Left forelimb (tissue), 1 donor: ENCODE data around the gene SLCO2A1.

ENCODE experiments used
- DNase-seq: peaks from one replicate; pipeline ENCODE4 v3.0.0-alpha.2; 2018; ENCODE audit warnings: low spot score

The SLCO2A1 gene

DNA sequence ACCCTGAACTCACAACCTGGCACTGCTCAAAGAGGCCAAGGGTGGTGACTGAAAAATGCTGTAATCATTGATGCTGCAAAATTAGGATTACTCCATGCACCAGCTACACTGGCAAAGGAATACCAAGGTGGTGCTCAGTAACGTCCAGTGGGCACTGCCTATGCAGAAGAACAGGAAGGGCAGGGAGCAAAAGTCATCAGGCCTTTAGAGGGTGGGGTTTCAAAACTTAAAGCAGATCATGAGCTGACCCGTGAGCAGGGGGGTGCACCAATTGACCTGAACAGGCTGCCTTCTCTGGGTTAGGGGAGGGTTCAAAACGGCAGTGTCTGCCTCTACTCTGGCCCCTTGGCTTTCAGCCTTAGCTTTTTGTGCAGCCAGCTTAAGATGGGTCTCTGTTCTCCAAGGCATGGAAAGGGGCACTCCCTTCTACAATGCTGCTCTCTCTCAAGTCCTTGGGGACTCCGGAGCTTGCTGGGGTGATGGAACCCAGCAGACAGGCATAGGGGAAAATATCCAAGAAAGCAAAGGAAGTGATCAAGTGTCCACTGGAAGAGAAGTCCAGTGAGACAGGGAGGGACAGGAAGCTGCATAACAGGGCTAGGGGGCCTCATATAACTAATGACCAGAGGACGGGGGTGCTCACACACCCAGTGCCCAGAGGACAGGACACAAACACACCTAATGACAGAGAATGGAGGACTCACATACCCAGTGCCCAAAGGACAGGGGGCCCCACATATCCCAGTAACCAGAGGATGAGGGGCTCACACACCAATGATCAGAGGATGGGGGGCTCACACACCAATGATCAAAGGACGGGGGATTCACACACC is 145.5 kb downstream of the SLCO2A1 start:
- DNase-seq = no peak

DNA sequence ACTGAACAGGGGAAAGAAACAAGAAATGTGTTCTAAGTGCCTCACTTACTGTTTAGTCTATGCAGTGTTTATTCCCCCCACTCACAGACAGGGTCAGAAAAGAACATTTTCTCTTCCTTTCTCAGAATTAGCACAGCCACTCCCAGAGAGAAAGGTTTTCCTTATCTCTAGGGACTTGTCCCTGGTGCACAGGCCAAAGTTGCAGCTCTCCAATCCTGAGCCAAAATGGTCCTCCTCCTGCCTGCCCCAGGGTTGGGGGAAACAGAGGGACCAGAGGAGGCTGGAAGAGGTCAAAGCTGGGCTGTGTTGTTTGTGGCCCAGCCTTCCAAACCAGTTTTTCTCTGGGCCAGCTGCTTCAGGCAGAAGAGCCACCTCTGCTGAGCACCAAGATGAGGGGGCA is 146.1 kb downstream of the SLCO2A1 start:
- DNase-seq = no peak

DNA sequence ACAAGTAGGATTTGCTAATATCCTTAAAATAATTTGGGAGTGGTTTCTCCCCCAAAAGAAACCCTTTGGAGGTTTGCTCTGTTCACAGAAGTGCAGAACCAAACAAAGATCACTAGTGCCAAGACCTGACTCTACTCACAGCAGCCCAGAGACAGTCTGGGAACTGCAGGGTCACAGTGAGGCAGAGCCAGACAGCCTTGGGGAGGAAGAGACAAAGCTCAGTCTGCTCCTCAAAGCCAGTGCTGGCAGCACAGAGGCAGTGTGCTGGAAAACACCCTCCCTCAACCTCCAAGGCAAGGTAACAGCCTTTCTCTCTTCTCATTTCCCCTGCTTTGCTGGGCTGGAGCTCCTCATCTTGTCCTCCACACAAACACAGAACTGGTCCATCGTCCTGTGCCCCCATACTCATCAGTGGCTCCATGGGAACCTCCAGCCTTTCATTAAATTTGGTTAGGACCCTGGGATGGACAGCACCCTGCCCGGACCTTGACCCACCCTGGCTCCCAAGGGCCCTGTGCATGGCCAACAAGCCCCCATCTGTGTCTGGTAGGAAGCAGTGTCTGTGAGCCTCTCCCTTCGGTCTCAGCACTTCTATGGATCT is 146.6 kb downstream of the SLCO2A1 start:
- DNase-seq = no peak

DNA sequence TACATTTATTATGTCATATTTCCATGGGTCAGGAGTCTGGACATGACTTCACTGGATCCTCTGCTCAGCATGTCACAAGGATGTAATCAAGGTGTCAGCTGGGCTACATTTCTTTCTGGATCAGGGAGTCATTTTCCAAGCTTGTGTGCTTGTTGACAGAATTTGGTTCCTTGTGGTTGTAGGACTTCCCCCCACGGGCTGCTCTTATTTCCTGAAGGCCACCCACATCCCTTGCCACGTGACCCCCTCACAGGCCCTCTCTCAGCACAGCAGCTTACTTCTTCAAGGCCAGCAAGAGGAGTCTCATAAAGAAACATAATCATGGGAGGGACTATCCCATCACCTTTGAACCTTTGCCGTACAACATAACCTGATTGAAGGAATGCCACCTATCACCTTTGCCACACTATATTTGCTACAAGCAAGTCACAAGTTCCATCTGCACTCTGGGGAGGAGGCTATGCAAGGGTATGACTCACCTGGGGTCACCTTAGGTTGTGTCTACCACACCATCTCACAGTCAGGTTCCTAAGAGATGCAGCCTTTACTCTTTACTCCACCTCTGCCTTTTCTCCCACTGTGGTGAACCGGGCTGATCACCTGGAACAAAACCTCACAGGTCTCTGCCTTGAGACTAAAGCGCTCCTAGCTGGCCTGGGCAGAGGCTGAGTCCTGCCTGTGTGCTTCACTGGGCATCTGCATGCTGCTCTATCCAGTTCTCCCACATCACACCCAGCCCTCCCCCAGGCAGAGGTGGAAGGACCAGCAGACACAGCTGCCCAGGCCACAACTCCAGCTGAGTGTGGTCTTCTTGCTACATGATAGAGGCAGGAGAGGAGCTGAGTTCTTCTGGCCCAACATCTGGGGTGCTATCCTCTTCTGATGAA is 147.5 kb downstream of the SLCO2A1 start:
- DNase-seq = no peak

DNA sequence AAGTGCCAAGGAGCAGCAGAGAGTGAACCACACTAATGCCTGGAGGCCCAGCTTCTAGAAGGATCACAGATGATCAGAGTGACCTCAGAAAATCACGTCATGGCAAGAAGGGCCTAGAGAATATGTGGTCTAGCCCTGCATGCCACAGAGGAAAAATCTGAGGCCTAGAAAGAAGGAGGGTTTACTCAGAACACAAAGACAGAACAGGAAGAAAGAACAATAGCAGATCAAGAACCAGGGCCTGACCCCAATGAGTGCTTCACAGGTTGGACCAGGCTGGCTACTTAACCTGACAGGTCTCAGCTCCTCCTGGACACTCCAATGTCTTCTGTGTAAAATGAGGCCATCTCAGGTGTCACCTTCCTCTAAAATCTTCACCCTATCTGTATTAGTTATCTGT is 148.2 kb downstream of the SLCO2A1 start:
- peak; percentile 23 for DNase-seq

DNA sequence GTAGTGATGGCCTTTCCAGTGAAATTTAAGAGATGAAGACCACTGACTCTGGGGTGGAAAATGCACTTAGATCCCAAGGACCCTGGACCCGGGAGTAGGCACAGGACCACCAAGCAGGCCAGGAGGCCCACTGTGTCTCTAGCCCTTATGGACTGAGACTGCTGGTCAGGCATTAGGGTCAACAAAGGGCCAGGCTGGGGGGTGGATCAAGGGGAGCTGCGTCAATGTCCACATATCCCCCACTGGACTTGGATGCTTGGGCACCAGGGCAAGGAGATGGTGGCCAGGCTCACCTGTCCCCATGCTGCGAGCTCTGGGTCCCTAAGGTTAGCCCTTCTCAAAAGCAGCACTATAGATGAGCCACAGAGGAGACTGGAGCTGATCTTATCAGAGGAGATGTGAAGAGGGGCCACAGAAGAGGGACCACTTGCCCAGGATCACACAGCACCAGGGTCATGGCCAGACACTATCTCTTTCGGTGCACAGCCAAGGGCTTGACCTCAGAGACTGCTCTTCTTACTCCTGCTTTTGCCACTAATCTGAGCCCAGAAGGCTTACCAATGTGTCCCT is 148.8 kb downstream of the SLCO2A1 start:
- peak; percentile 31 for DNase-seq

DNA sequence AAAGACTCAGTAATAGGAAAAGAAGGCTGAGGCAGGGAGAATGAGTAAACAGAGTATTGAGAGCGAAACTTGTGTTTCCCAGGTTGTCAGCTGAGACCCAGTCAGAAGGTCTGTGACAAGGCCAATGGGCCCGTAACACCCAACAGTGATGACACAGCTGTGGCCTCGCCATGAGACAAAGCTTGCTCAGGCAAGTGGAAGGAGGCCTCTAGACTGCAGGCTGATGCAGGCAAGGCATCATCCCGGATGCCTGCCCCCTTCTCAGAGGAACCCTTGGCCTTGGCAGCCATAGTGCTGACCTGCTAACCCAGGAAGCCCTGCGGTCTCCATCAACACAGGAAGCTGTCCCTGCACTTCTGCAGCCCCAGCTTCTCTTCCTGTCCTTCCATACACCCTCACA is 149.4 kb downstream of the SLCO2A1 start:
- no peak for DNase-seq

DNA sequence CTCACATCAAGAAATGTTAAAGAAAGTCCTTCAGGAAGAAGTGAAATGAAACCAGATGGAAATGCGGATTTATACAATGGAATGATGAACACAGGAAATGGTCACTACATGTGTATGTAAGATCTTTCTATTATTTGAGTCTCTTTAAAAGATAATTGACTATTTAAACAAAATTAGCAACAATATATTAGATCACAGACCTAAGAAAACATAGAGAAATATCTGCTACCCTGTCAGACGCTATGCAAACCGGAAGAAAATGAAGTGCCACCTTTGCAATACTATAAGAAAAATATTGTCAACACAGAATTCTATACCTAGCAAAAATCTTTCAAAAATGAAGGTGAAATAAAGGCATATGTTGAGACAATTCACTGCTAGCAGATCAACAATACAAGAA is 151.2 kb downstream of the SLCO2A1 start:
- no peak for DNase-seq
